Left colon (tissue), 2 donors: Measurements from ENCODE around the gene MBD5. TPM values are rescaled to one million over a fixed set of nuclear protein-coding genes. Genes with fewer than 3 reads are reported as not detected.

ENCODE experiments used
- ATAC-seq: fragments of 200-7000 bp; cut with Tn5 transposase; one replicate; pipeline ENCODE4 v1.9.1; 2020; ENCODE audit warnings: mild to moderate bottlenecking, moderate library complexity
- DNase-seq, 2 donors: peaks; one replicate each; pipeline ENCODE4 v3.0.0-alpha.2; 2020
- intact Hi-C, 2 donors: fragments of 100-400 bp; cut with DNase I in 1 of 2; cut with micrococcal nuclease in 1 of 2; formaldehyde crosslinking; loops; one replicate each; pipeline versions ENCODE4 v1.11.2 to v1.14.0; 2022; cut with DNase I, micrococcal nuclease
- total RNA-seq, 2 donors: library from RNA; stranded (reverse); fragmentation: NEBNext Ultra II Directional; extraction: Animal tissue kit (Norgen Biotek cat#: 25700); gene quantifications; one replicate each; pipeline ENCODE4 v1.2.1, GENCODE V29; 2021
- donor health status: DM: no; HTN: no; CAD: no.
- donor health status: DM: yes; HTN: yes; CAD: no.

The MBD5 gene
- total RNA-seq, 2 donors from 2014 or later, result 29.8 to 34.4 TPM

GRCh38 chr2:148253685-148254084 is 232.8 kb downstream of the MBD5 start:
- DNase-seq, result no peak
- no peak for ATAC-seq
- intact Hi-C loops, result no loop called here

GRCh38 chr2:148255929-148256328 is 235.0 kb downstream of the MBD5 start:
- ATAC-seq, result no peak

GRCh38 chr2:148257276-148257675 is 236.4 kb downstream of the MBD5 start:
- no peak for ATAC-seq
- intact Hi-C loops, result no loop called here
- no peak for DNase-seq

More at GRCh38 chr2:148255929-148256328, 235.0 kb downstream of the MBD5 start:
- intact Hi-C loops, result no loop called here
- no peak for DNase-seq

- DNase-seq, result no peak
- no peak for ATAC-seq
- intact Hi-C loops, result no loop called here
Observed at GRCh38 chr2:148258124-148258523, 237.2 kb downstream of the MBD5 start.

- ATAC-seq (no peak), DNase-seq (no peak)
- intact Hi-C loops, result no loop called here
Observed at GRCh38 chr2:148259674-148260073, 238.8 kb downstream of the MBD5 start.

GRCh38 chr2:148263890-148264289 is 243.0 kb downstream of the MBD5 start:
- intact Hi-C loops, result no loop called here
- ATAC-seq (no peak), DNase-seq (no peak)

- intact Hi-C loops, result no loop called here
- no peak for DNase-seq
- ATAC-seq, result no peak
Observed at GRCh38 chr2:148273158-148273691, 252.3 kb downstream of the MBD5 start.

GRCh38 chr2:148279216-148279615 is 258.3 kb downstream of the MBD5 start:
- DNase-seq (no peak), ATAC-seq (no peak)
- intact Hi-C loops, result no loop called here

GRCh38 chr2:148282201-148282600 is 261.3 kb downstream of the MBD5 start:
- ATAC-seq (no peak), DNase-seq (no peak)
- intact Hi-C loops, result no loop called here

GRCh38 chr2:148292431-148292830 is 271.5 kb downstream of the MBD5 start:
- intact Hi-C loops, result no loop called here
- ATAC-seq (no peak), DNase-seq (no peak)

- intact Hi-C loops, result no loop called here
- ATAC-seq, result no peak
Observed at GRCh38 chr2:148298196-148298595, 277.3 kb downstream of the MBD5 start.

GRCh38 chr2:148299616-148300015 is 278.7 kb downstream of the MBD5 start:
- DNase-seq (no peak), ATAC-seq (no peak)
- intact Hi-C loops, result no loop called here

More at GRCh38 chr2:148298196-148298595, 277.3 kb downstream of the MBD5 start:
- no peak for DNase-seq

GRCh38 chr2:148300544-148300943 is 279.7 kb downstream of the MBD5 start:
- intact Hi-C loops, result no loop called here
- ATAC-seq (no peak), DNase-seq (no peak)

GRCh38 chr2:148301362-148301761 is 280.5 kb downstream of the MBD5 start:
- DNase-seq (no peak), ATAC-seq (peak; percentile 54)
- intact Hi-C loops, result no loop called here

- ATAC-seq, result no peak
- intact Hi-C loops, result no loop called here
- DNase-seq, result no peak
Observed at GRCh38 chr2:148302526-148302925, 281.6 kb downstream of the MBD5 start.

- ATAC-seq (no peak), DNase-seq (no peak)
- intact Hi-C loops, result no loop called here
Observed at GRCh38 chr2:148303161-148303560, 282.3 kb downstream of the MBD5 start.

- intact Hi-C loops, result no loop called here
- no peak for DNase-seq
- ATAC-seq, result no peak
Observed at GRCh38 chr2:148305476-148305875, 284.6 kb downstream of the MBD5 start.

- intact Hi-C loops, result no loop called here
- DNase-seq (no peak), ATAC-seq (no peak)
Observed at GRCh38 chr2:148306027-148306426, 285.1 kb downstream of the MBD5 start.

- intact Hi-C loops, result no loop called here
- DNase-seq, result no peak
Observed at GRCh38 chr2:148317598-148317997, 296.7 kb downstream of the MBD5 start.

GRCh38 chr2:148338541-148338940 is 317.6 kb downstream of the MBD5 start:
- ATAC-seq (no peak), DNase-seq (no peak)
- intact Hi-C loops, result no loop called here

More at GRCh38 chr2:148317598-148317997, 296.7 kb downstream of the MBD5 start:
- no peak for ATAC-seq

GRCh38 chr2:148342086-148342485 is 321.2 kb downstream of the MBD5 start:
- intact Hi-C loops, result no loop called here
- no peak for DNase-seq
- ATAC-seq, result no peak
